HG02981 (cell line): ENCODE data around the gene SMOC1.

Experiments
- ATAC-seq: cut with Tn5 transposase; IDR thresholded peaks from one replicate; pipeline ENCODE4 v1.9.1; 2021; ENCODE audit warnings: mild to moderate bottlenecking, moderate library complexity; ENCODE audit not compliant: unreplicated experiment

Gene SMOC1

DNA sequence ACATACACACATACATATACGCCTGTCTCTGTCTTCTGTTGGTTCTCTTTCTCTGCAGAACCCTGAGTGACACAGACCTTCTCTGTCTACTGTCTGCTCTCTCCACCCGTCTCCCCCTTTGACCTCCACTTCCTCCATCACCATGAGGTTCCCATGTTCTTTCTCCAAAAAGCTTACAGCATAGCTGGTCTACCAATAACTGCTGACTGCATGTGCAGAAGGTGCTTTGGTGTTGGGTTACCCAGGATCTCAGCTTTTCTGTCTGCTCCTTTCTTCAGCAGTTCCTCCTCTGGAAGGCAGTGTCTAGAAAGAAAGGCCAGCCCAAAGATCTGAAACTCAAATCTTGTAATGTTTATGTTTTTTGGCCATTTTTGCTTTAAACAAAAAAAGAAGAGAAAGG is 125.6 kb downstream of the SMOC1 start:
- ATAC-seq = no peak

DNA sequence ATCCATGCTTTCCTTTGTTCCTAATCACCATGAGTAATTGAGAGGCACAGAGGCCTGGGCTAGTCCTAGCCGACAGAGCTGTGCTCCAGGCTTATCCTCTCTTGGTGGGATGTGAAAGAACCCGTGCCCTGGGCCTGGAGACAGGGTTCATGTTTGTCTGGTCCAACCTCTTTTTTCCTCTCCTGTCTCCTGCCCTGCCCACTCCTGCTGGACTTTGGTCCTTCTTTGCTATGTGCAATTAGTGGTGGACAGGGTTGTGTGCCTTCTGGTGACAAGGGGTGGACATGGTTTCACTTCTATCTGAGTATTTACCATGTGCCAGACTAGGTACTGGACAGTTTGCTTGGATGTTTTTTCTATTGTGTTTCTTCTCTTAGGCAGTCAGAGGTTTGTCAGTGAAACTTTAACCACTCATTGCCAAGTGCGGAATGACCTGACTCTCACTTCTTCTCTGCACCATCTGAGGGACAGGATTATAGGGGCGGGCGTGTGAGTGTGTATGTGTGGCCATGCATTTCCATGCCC is 126.1 kb downstream of the SMOC1 start:
- ATAC-seq = no peak

GRCh38 chr14:70006699-70007098 is 127.5 kb downstream of the SMOC1 start:
- ATAC-seq = no peak

GRCh38 chr14:70008284-70009262 is 129.4 kb downstream of the SMOC1 start:
- no peak for ATAC-seq

- no peak for ATAC-seq
Observed at GRCh38 chr14:70009961-70010360, 130.7 kb downstream of the SMOC1 start.

GRCh38 chr14:70011098-70011497 is 131.9 kb downstream of the SMOC1 start:
- ATAC-seq = no peak

DNA sequence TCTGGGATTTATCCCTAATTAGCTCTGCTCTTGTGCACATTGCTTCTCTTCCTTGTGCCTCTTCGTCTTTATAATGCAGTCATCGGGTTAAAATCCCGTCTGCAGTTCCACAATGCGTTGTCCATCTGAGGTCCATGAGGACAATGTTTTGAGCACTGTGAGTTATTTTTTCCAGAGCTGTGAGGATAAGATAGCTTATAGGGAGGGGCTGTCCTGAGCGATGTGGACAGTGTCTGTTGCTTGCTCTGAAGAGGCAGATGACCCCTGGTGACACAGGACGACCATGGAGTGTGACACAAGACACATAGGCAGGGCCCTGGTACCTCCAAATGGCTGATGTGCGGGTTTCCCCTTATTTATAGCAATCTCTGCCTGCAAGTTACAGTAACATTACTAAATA is 132.5 kb downstream of the SMOC1 start:
- ATAC-seq = no peak

DNA sequence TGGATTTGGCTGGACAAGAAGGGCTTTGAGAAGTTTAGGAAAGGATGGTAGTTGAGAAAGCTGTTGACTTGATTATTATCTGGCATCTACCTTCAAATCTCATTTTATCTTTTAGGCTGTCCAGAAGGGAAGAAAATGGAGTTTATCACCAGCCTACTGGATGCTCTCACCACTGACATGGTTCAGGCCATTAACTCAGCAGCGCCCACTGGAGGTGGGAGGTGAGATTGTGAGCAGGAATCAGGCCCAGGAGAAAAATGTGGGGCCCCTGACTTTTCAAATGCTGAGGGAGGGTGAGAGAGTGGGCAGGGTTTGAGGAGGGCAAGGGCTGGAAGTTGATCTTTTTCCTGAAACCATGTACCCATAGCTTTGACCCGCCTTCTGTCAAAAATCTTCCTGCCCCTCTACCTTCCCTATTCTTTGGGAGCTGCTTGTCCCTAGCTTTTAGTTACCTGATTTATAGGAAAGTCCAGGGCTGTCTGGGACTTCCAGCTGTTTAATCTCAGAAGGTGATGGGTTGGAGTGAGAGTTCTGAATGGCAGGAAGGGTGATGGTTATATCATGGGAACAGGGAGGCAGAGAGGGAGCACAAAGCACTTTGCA is 134.2 kb downstream of the SMOC1 start:
- ATAC-seq = no peak

GRCh38 chr14:70014406-70015095 is 135.3 kb downstream of the SMOC1 start:
- ATAC-seq = no peak

DNA sequence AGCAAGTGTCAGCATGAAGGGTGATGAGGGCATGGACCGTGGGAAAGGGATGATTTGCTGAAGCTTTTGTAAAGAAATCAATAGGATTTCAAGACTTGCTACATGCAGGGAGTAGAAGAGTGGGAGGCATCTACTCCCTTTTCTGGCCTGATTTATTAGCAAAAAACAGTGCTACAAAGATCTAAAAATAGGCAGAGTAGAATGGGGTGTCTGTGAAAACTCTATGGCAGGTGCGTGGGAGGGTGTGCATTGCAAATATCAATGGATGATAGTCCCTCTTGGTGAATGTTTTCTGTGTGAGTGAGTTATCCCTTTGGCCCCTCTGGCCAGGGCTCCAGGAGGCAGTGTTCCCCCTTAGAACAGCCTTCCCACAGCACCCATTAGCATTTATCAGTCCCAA is 139.0 kb downstream of the SMOC1 start:
- ATAC-seq = no peak

DNA sequence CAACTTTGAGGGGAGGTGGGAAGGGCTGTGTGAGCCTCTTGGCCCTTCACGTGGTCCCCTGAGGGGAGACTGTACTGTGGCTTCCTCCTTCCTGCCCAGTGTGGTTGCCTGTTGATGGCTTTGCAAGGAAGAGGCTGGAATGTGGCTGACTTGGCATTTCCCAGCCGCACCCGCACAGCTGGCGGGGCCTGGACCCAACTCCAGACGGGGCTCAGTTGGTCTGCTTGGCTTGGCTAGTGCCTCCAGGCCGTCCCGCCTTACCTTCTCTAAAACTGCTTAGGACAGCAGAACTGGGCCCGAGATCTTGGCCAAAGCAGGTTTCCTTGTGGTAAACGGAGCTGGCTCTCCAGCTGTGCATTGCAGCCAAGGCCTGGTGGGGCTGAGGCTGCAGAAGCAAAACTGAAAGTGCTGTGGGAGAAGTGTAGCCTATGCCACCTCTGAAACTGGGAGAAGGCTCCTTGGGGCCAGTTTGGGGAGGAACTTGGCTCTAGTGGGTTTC is 139.5 kb downstream of the SMOC1 start:
- peak; percentile 81 for ATAC-seq

- no peak for ATAC-seq
Observed at GRCh38 chr14:70019695-70020094, 140.5 kb downstream of the SMOC1 start.

- ATAC-seq = no peak
Observed at GRCh38 chr14:70020352-70021170, 141.3 kb downstream of the SMOC1 start.

DNA sequence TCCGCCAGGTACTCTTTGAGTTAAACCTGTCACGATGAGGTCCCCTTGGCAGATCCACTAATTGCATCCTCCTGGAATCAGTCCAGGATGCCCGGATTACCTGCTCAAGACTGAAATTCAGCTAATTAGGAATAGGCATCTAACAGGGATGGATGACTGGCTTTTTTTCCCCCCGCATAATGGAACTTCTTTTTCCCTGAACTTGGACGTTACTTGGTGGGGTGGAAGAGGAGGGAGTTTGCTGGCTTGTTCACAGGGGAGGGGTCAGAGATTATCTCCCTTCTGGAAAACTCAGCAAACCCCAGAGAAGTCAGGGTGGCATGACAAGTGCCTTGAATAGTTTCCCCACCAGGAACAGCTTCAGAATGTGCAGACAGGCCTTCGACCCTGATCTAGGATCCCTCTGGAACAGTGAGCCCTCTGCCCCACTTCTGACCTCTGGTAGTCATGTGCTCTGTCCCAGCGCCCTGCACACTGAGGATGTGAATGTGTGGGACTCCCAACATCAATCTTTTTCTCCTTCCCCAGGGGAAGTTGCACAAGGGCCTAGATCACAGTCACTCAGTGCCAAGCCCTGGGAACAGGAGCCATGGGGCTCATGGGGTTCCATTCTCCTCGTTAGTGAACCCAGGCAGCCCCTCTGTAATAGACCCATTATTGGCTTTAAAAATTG is 142.5 kb downstream of the SMOC1 start:
- no peak for ATAC-seq

GRCh38 chr14:70022771-70023445 is 143.7 kb downstream of the SMOC1 start:
- ATAC-seq = no peak

DNA sequence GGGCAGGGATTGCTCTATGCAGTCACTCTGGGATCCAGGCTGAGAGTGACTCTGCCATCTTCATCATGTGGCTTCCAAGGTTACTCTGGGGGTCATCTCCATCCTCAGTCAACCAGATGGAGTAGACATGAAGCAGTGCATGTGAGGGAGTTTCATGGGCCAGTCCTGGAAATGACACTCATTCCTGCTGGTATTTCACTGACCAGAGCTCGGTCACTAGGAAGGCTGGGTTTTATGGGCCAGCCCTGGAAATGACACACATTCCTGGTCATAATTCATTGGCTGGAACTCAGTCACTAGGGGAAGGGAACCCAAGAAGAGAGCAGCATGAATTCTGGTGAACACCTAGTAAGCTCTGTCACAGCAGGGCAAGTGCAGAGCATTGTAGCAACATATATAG is 144.7 kb downstream of the SMOC1 start:
- no peak for ATAC-seq

GRCh38 chr14:70027785-70028428 is 148.7 kb downstream of the SMOC1 start:
- ATAC-seq = no peak

DNA sequence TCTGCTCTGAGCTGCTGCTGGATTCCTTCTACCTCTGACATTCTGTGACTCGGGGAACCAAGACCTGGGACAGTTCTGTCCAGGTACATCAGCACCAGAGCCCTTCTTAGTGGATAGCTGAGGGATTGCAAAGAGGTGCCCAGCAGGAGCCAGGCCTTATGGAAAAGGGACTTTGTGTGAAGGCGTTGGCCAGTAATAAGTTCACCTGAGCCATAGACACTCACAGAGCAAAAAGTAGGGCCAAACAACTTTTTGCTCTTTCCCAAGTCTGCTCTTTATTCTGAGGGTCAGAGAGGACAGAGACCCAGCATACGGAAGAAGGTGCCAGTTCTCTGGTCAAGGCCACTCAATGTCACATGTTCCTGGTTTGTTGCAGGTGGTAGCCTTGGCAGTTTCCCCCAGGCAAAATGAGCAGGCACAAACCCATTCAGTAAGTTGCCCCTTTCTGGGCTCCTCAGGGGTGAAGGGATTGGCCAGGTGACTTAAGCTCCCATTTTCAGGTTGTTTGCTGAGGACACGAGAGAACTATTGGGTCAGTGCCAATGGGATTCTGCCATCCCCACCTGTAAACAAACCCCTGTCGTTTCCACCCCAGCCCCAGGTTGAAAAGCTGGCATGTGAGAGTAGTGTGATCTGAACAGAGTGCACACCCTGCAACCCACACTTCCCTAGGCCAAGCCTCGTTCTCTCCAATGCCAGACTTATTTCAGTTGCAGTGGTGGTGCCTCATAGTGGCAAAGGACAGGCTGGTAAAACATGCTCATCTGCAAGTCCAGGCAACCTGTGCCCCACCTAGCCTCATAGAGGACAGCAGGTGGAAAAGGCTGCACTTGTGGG is 150.3 kb downstream of the SMOC1 start:
- no peak for ATAC-seq
